Karpas-422 (cell line): Measurements from ENCODE around the gene SFRP5. TPM values are rescaled to one million over a fixed set of nuclear protein-coding genes. Genes with fewer than 3 reads are reported as not detected.

Experiments used
- DNase-seq: peaks from one replicate; pipeline ENCODE4 v3.0.0-alpha.2; 2015
- H2AFZ ChIP-seq: fragments of 200-600 bp; sonication (generic); 2 replicates; pipeline ENCODE4 v1.6.1; 2014; ENCODE audit warnings: antibody characterized with exemption, low read length, mixed read lengths
- H3K27ac ChIP-seq: fragments of 200-600 bp; sonication (generic); 2 replicates; pipeline ENCODE4 v1.5.1; 2014; ENCODE audit warnings: mild to moderate bottlenecking, low read length, moderate library complexity
- H3K27me3 ChIP-seq: fragments of 200-600 bp; sonication (generic); 2 replicates; pipeline ENCODE4 v1.6.1; 2014; ENCODE audit warnings: low read length, mixed read lengths
- H3K36me3 ChIP-seq: fragments of 200-600 bp; sonication (generic); 2 replicates; pipeline ENCODE4 v1.6.1; 2014; ENCODE audit warnings: low read length, mixed read lengths; ENCODE audit not compliant: insufficient read depth
- H3K4me1 ChIP-seq: fragments of 200-600 bp; sonication (generic); 2 replicates; pipeline ENCODE4 v1.6.1; 2014; ENCODE audit warnings: mild to moderate bottlenecking, low read length, mixed read lengths
- H3K4me2 ChIP-seq: fragments of 200-600 bp; sonication (generic); 2 replicates; pipeline ENCODE4 v1.6.1; 2014; ENCODE audit warnings: low read length, low read depth, mild to moderate bottlenecking; ENCODE audit not compliant: poor library complexity, severe bottlenecking
- H3K4me3 ChIP-seq: fragments of 200-600 bp; sonication (generic); 2 replicates; pipeline ENCODE4 v1.5.1; 2014; ENCODE audit warnings: mild to moderate bottlenecking, antibody characterized with exemption, low read length, mixed read lengths
- H3K79me2 ChIP-seq: fragments of 200-600 bp; sonication (generic); 2 replicates; pipeline ENCODE4 v1.6.1; 2014; ENCODE audit warnings: mild to moderate bottlenecking, low read length, mixed read lengths
- H3K9ac ChIP-seq: fragments of 200-600 bp; sonication (generic); 2 replicates; pipeline ENCODE4 v1.6.0; 2014; ENCODE audit warnings: low read length
- H3K9me2 ChIP-seq: fragments of 200-600 bp; sonication (generic), shearing (Covaris generic); replicated peaks from 2 replicates; pipeline ENCODE4 v1.6.0; 2014; ENCODE audit warnings: mild to moderate bottlenecking, low read length, moderate library complexity; ENCODE audit not compliant: insufficient read depth
- H3K9me3 ChIP-seq: fragments of 300-700, 200-600 bp; sonication (generic); 2 replicates; pipeline ENCODE4 v1.6.1; 2014; ENCODE audit warnings: low read length, mixed read lengths
- H4K20me1 ChIP-seq: fragments of 200-600 bp; sonication (generic); 2 replicates; pipeline ENCODE4 v1.6.1; 2014; ENCODE audit warnings: mild to moderate bottlenecking, antibody characterized with exemption, low read length, low read depth; ENCODE audit not compliant: insufficient read depth
- total RNA-seq: library from RNA; depleted of rRNA; stranded (reverse); fragments of >200 nt; shearing (Covaris generic); gene quantifications from 2 replicates; pipeline ENCODE4 v1.2.3, GENCODE V29; 2014; ENCODE audit warnings: low replicate concordance

The SFRP5 gene
- total RNA-seq, 1 experiment from 2014 or later, result not detected

DNA sequence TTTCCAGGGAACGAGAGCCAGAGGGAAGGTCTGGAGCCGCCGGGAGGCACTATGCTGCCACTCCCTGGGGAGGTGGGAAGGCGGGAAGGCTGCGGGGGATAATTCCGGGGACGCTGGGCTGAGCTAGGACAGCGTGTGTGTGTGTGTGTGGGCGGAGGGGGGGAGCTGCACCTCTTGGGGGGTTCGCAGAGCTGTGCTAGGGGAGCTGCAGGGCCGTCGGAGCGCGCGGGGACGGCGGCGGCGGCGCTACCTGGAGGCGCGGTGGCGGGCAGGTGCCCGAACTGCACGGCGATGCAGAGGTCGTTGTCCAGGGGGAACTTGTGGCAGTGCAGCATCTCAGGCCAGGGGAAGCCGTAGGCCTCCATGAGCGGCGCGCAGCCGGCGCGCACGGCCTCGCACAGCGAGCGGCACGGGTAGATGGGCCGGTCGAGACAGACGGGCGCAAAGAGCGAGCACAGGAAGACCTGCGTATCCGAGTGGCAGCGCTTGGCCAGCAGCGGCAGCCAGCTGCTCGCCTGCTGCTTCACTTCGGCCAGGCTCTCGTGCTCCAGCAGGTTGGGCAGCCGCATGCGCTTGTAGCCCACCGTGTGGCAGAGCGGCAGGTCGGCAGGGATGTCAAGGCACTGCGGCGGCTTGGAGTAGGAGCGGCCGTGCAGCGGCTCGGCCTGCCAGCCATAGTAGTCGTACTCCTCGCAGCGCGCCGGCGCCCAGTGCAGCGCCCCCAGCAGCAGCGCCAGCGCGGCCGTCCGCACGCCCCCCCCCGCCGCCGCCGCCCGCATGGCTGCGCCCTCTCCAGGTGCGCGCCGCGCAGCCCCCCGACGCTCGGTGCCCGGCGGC lies 526 bp downstream of the SFRP5 start:
- Histone ChIP-seq H3K9me2 (no peaks in the 10 kb centered on the region), H3K79me2 (no peaks in the 10 kb centered on the region), H4K20me1 (no peaks in the 10 kb centered on the region), H3K27ac (no peak overlapping the region), H2AFZ (no peak overlapping the region), H3K4me3 (no peak overlapping the region), H3K9ac (no peak overlapping the region), H3K9me3 (no peaks in the 10 kb centered on the region), H3K27me3 (no peaks in the 10 kb centered on the region), H3K36me3 (no peaks in the 10 kb centered on the region), H3K4me1 (no peaks in the 10 kb centered on the region), H3K4me2 (no peak overlapping the region)
- DNase-seq, result no peak

DNA sequence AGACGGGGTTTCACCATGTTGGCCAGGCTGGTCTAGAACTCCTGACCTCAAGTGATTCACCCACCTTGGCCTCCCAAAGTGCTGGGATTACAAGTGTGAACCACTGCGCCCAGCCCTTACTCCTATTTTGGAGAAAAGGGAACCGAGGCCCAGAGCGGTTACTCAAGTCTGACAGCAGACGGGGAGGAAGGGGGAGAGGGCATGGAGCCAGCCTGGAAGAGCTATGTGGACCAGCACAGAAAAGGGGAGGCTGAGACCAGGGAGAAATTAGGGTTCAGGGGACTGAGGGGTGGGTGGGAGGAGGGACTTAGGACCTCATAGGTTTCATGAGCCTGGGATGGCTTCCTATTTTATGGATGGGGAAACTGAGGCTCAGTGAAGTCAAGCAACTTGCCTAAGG lies 1.5 kb downstream of the SFRP5 start:
- H3K79me2 ChIP-seq, result no peaks in the 10 kb centered on the region
- H3K9me3 ChIP-seq, result no peaks in the 10 kb centered on the region
- H4K20me1 ChIP-seq, result no peaks in the 10 kb centered on the region
- H3K9me2 ChIP-seq, result no peaks in the 10 kb centered on the region
- H3K36me3 ChIP-seq, result no peaks in the 10 kb centered on the region
- DNase-seq, result no peak
- no peak overlapping the region for H3K9ac ChIP-seq
- H3K27me3 ChIP-seq, result no peaks in the 10 kb centered on the region
- no peaks in the 10 kb centered on the region for H3K4me1 ChIP-seq
- no peak overlapping the region for H3K27ac ChIP-seq
- no peak overlapping the region for H3K4me2 ChIP-seq
- H2AFZ ChIP-seq, result no peak overlapping the region
- H3K4me3 ChIP-seq, result no peak overlapping the region

DNA sequence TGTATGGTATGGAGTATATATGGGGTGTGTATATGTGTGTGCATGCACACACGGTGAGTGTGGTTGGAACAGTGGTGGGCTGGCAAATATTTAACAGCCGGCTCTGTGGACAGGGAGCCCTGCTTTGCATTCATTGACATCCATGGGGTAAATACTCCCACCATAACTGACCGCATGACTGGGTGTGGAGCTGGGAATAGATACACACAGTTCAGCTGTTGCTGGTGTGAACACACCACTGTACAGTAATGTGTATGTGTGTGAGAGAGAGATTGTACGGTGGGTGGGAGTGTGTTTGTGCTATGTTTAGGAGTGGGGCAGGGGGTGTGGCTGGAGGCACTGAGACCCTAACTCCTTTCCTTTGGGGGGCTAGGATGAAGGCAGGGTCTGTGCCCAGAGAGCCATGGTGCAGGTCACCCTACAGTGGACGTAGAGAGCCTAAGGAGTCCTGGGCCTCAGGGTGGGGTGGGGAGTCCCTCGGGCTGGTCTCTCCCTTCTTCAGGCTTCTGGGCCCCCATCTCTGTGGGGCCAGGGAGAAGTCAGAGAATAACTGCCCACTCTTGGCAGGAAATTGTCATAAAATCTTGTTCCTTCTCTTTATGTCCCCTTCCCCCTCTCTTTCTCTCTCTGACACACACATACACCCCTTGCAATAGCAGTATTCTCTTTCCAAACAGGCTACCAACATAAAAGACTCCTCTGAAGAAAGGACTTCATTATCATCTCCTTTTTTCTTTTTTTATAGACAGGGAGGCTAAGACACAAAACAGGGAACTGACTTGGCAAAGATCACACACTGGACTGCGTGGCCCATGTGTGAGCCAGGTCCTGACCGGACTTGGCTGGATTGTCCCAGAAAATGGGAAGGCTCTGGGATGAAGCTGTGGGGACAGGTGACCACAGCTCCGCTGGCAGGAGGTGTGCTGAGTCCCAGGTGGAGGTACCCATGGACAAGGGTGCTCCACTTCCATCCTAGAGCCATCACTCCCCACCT lies 3.2 kb downstream of the SFRP5 start:
- Histone ChIP-seq H3K9ac (no peak overlapping the region), H3K4me1 (no peaks in the 10 kb centered on the region), H3K27me3 (no peaks in the 10 kb centered on the region), H3K36me3 (no peaks in the 10 kb centered on the region), H3K4me2 (no peak overlapping the region), H3K4me3 (no peak overlapping the region), H3K9me3 (no peaks in the 10 kb centered on the region), H4K20me1 (no peaks in the 10 kb centered on the region), H3K79me2 (no peaks in the 10 kb centered on the region), H3K9me2 (no peaks in the 10 kb centered on the region), H2AFZ (no peak overlapping the region), H3K27ac (no peak overlapping the region)
- DNase-seq, result no peak

DNA sequence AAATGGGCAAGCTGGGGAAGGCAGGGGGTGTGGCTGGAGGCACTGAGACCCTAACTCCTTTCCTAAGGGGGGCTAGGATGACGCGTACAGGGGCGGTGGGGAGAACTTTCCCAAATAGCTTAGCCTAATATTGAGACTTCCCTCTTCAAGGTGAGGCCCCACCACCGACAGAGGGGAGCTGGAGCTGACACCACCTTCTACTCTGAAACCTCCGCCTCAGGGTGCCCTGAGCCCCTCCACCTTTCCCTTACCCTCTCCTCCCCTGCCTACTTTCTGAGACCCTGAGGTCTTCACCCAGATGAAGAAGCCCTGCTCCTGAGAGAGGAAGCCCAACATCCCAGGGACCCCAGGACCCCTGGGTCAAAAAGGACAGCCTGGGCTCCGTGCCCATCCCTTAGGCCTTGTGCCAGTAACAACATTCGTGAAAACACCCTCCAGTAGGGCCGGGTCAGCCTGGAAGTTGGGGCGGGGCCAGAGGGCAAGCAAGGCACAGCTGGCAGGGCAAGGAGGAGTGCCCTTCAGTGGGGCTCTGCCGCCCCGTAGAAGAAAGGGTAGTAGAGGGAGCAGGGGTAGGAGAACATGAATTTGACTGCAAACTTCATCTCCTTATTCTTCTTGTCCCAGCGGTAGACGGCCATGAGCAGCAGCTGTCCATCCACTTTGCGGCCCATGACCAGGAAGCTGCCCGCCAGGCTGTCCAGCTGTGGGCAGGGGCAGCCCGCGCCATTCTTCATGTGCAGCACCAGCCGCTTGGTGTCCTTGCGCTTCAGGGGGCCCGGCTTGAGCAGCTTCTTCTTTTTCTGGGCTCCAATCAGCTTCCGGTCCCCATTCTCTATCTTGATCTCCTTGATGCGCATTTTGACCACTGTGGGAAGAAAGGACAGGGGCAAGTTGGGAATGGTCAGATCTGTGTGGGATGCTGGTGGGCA lies 4.5 kb downstream of the SFRP5 start:
- no peaks in the 10 kb centered on the region for H3K9me2 ChIP-seq
- no peak overlapping the region for H3K27ac ChIP-seq
- H3K27me3 ChIP-seq, result no peaks in the 10 kb centered on the region
- no peaks in the 10 kb centered on the region for H3K4me1 ChIP-seq
- H3K9me3 ChIP-seq, result no peaks in the 10 kb centered on the region
- no peak for DNase-seq
- H3K4me3 ChIP-seq, result no peak overlapping the region
- H3K79me2 ChIP-seq, result no peaks in the 10 kb centered on the region
- H3K36me3 ChIP-seq, result no peaks in the 10 kb centered on the region
- H3K4me2 ChIP-seq, result no peak overlapping the region
- H4K20me1 ChIP-seq, result no peaks in the 10 kb centered on the region
- H3K9ac ChIP-seq, result no peak overlapping the region
- H2AFZ ChIP-seq, result no peak overlapping the region

DNA sequence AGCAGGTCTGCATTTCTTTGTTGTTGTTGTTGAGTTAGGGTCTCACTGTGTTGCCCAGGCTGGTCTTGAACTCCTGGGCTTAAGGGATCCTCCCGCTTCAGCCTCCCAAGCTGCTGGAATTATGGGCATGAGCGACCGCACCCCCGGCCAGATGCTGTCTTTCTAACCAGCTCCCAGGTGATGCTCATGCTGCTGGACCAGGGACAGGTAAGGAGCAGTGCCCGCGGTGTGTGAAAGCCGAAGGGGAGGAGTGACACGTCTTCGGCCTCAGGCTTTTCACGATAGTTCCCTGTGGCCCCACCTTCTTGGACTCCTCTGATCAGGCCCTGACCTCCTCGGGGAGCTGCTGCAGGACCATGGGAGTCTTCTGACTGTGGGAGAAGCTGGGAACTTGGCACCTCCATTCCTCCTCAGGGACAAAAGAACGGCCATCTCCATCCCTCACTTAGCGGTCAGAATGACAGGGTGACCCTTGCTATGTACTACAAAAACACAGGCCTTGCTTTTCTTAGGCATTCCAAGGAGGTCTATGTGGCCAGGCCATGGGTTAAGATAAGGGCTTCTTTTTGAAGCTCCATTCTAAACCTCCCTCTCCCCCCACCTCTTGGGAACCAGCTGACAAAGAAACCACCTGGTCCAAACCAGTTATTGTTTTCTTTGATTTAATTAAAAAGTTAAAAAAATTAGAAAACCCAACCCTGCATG lies 5.5 kb downstream of the SFRP5 start:
- no peak overlapping the region for H3K4me3 ChIP-seq
- no peaks in the 10 kb centered on the region for H3K4me1 ChIP-seq
- no peaks in the 10 kb centered on the region for H3K27me3 ChIP-seq
- no peak for DNase-seq
- no peaks in the 10 kb centered on the region for H4K20me1 ChIP-seq
- H3K36me3 ChIP-seq, result no peaks in the 10 kb centered on the region
- no peaks in the 10 kb centered on the region for H3K79me2 ChIP-seq
- no peaks in the 10 kb centered on the region for H3K9me3 ChIP-seq
- no peak overlapping the region for H2AFZ ChIP-seq
- no peak overlapping the region for H3K9ac ChIP-seq
- no peak overlapping the region for H3K4me2 ChIP-seq
- H3K9me2 ChIP-seq, result no peaks in the 10 kb centered on the region
- no peak overlapping the region for H3K27ac ChIP-seq

DNA sequence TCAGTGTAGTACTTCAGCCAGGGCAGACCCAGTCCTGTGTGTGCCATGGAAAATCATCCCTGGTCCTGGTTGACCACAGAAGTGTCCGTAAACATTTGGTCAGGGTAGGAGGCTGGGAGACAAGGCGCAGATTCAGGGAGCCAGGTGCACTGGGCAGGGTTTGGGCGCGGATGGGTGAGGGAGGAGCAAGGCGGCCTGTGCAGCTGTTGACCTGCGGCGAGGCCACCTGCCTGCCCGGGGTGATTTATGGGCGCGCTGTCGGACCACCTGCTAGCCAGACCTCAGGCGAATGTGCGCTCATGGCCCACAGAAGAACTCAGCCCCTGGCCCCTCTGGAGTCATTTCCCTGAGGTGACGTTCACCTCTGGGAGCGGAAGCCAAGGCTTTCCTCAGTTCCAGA lies 6.6 kb downstream of the SFRP5 start:
- no peak overlapping the region for H3K4me3 ChIP-seq
- H3K4me2 ChIP-seq, result no peak overlapping the region

DNA sequence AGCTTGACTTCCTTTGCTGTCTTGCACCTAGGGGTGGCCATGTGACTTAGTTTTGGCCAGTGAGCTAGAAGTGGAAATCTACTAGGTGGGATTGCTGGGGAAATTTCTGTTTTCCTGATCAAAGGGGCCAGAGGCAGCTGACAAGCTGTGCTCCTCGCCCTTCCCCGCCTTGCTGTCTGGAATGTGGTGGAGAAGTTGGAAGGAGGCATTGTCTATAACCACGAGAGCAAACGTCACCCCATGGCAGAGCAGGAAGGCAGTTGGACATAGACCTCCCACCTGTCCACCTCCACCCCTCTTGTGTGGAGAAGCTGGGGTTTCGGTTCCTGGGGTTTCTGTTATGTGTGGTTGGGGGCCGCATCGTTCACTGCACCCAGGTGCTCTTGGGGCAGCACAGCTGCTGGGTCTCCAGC lies 7.3 kb downstream of the SFRP5 start:
- no peaks in the 10 kb centered on the region for H3K4me1 ChIP-seq
- H3K4me3 ChIP-seq, result no peak overlapping the region
- no peak overlapping the region for H3K9ac ChIP-seq
- no peak overlapping the region for H3K4me2 ChIP-seq
- no peaks in the 10 kb centered on the region for H3K36me3 ChIP-seq
- no peak overlapping the region for H3K27ac ChIP-seq
- no peaks in the 10 kb centered on the region for H3K27me3 ChIP-seq
- H4K20me1 ChIP-seq, result no peaks in the 10 kb centered on the region
- no peak overlapping the region for H2AFZ ChIP-seq
- no peak for DNase-seq
- H3K79me2 ChIP-seq, result no peaks in the 10 kb centered on the region
- H3K9me2 ChIP-seq, result no peaks in the 10 kb centered on the region
- H3K9me3 ChIP-seq, result no peaks in the 10 kb centered on the region

More for the DNA sequence above, 6.6 kb downstream of the SFRP5 start:
- no peaks in the 10 kb centered on the region for H3K27me3 ChIP-seq
- no peaks in the 10 kb centered on the region for H3K9me2 ChIP-seq
- no peaks in the 10 kb centered on the region for H3K9me3 ChIP-seq
- H3K9ac ChIP-seq, result no peak overlapping the region
- no peaks in the 10 kb centered on the region for H3K4me1 ChIP-seq
- H3K27ac ChIP-seq, result no peak overlapping the region
- H3K79me2 ChIP-seq, result no peaks in the 10 kb centered on the region
- no peak overlapping the region for H2AFZ ChIP-seq
- no peaks in the 10 kb centered on the region for H4K20me1 ChIP-seq
- H3K36me3 ChIP-seq, result no peaks in the 10 kb centered on the region
- no peak for DNase-seq
